Hematopoietic multipotent progenitor cell (in vitro differentiated cells): ENCODE data around the gene MYO9B. TPM values are rescaled to one million over a fixed set of nuclear protein-coding genes. Genes with fewer than 3 reads are reported as not detected.

ENCODE experiments used
- DNase-seq, 3 donors: peaks; one replicate each; pipeline ENCODE4 v3.0.0-alpha.2; 2011 to 2015; ENCODE audit warnings: low read depth in 2 of 3, low spot score in 2 of 3
- total RNA-seq: library from RNA; depleted of rRNA; stranded (reverse); fragments of >200 nt; gene quantifications from one replicate; pipeline ENCODE4 v1.2.3, GENCODE V29; 2012

MYO9B gene, protein sequence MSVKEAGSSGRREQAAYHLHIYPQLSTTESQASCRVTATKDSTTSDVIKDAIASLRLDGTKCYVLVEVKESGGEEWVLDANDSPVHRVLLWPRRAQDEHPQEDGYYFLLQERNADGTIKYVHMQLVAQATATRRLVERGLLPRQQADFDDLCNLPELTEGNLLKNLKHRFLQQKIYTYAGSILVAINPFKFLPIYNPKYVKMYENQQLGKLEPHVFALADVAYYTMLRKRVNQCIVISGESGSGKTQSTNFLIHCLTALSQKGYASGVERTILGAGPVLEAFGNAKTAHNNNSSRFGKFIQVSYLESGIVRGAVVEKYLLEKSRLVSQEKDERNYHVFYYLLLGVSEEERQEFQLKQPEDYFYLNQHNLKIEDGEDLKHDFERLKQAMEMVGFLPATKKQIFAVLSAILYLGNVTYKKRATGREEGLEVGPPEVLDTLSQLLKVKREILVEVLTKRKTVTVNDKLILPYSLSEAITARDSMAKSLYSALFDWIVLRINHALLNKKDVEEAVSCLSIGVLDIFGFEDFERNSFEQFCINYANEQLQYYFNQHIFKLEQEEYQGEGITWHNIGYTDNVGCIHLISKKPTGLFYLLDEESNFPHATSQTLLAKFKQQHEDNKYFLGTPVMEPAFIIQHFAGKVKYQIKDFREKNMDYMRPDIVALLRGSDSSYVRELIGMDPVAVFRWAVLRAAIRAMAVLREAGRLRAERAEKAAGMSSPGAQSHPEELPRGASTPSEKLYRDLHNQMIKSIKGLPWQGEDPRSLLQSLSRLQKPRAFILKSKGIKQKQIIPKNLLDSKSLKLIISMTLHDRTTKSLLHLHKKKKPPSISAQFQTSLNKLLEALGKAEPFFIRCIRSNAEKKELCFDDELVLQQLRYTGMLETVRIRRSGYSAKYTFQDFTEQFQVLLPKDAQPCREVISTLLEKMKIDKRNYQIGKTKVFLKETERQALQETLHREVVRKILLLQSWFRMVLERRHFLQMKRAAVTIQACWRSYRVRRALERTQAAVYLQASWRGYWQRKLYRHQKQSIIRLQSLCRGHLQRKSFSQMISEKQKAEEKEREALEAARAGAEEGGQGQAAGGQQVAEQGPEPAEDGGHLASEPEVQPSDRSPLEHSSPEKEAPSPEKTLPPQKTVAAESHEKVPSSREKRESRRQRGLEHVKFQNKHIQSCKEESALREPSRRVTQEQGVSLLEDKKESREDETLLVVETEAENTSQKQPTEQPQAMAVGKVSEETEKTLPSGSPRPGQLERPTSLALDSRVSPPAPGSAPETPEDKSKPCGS (N-terminal part only)
- total RNA-seq = 158 TPM

DNA sequence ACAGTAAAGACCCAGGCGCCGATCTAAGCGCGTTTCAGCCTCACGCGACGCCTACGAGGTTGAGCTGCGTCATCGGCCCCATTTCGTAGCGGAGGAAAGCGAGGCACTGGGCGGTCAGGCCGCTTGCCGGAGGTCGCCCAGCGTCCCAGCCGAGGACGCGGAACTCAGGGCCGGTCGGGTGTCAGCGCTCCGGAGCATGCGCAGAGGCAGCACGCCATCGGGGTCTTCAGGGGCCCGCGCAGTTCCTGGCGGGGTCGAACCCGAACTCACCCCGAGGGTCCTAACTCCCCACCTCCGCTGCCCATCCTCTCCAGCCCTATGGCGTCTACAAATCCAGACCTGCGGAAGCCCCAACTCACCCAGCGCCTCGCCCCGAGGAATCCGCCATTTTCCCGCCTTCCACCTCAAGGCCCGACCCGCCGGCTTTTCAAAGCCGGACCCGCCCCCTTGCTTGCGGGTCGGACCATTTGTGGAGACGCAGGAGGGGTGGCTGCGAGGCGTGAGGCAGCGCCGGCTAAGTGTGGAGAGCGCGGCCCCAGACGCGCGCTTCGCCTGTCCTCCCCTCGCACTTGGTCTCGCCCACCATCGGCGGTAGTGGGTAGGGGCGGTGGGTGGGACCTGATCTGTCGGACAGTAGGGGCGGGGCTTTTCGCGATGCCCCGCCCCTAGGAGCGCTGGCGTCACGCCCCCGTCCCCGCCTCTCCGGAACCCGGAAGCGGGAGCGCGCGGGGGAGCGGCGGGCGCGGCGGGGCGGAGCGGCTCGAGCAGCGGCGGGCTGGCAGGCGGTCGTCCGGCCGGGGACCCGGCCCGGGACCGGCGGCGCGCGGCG, at the start of gene MYO9B, which contains the start of gene HAUS8:
TSS of gene MYO9B (plus strand) at position 743 of the 829 bp plus-strand sequence. CDS start 25,941 bp downstream, outside the sequence.
TSS of gene HAUS8 (minus strand) at position 418 of the 829 bp plus-strand sequence. CDS start at position 388, 30 bp downstream.
- DNase-seq = peak; percentile 98 to 100 (median 99)

DNA sequence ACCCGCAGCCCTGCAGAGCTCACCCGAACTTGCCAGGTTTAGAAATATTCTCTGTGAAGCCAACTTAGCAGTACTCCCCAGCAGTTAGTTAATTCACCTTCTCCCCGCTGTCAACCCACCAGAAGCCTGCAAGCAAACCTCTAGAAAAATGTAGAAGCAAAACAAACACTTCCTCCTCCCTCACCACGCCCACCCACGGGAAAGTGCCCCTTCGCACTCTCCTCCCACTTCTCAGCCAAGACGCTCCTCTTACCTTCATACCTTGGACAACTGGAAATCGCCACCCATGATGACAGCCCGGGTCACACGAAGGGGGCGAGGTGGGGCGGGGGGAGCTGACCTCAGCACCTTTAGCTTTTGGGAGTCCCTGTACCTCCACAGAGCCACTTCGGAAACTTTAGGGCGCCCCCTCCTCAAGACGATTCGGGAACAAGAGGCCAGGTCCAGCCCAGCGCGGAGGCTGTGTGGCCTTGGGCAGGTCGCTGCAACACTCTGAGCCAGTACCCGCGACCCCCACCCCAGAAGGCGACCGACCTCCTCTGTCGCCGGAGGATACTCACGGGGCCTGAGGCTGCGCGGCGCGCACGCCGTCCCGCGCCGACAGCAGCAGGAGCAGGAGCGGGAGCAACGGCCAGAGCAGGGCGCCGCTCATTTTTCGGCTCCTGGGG, 49.5 kb upstream of the MYO9B start:
- DNase-seq = peak in 2 of 3 donors; percentile 37 to 60

DNA sequence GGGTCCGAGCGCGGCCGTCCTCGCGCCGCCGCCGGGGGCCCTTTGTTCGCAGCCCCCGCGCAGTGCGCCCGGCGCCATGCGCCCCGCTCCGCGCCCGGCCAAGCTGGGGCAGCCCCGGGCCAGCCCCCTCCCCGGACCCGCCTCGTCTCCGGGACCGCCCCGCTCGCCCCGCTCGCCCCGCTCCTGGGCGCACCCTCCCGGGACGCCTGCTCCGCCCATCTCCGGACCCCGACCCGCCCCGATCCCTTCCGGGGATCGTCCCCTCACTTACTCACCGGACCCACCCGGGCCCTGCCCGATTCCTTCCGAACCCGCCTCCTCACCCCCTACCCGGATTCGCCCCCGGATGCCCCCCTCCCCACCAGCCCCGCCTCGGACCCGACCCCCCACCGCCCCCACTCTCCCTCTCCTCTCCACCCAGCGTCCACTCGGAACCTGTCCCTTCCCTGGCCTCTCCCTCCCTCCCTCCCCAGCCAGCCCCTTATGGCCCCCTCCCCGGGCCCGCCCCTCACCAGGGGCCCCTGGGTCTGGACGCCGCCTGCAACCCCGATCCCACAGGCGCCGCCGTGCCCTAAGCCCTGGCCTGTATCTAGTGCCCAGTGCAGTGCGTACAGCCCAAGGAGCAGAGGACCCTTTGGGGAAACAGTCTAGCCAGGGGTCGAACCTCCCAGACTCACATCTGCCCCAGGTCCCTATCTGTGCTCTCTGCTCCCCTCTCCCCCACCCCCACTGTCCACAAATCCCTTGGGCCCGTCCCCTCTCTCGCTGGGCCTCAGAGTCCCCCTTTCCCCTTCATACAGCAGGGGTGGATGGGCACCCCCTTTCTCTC, 48.7 kb upstream of the MYO9B start, which contains the start of gene CPAMD8:
TSS of gene CPAMD8 (minus strand) at position 105 of the 829 bp plus-strand sequence. CDS start 168 bp downstream, outside the sequence.
- DNase-seq = no peak

DNA sequence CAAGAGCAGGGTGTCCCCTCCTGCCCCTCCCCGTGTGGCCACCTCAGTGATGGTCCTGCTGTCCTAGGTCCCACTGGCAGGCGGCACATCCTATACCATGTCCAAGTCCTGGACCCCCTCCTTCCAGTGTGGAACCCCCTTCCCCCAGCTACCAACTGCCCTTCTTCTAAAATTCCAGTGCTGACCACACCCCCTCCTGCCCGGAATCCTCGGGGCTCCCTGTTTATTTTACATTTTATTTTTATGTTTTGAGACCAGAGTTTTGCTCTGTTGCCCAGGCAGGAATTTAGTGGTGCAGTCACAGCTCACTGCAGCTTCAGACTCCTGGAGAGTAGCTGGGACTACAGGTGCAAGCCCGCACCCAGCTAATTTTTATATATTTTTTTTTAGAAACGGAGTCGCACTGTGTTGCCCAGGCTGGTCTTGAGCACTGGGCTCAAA, 48.0 kb upstream of the MYO9B start:
- no peak for DNase-seq

DNA sequence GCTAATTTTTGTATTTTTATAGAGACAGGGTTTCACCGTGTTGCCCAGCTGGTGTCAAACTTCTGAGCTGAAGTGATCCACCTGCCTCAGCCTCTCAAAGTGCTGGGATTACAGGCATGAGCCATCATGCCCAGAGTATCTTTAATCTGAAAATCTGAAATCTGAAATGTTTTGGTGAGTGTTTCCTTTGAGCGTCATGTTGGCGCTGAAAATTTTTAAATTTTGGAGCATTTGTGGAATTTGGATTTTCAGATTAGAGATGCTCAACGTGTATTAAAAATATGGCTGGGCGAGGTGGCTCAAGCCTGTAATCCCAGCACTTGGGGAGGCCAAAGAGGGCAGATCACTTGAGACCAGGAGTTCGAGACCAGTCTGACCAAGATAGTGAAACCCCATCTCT, 43.8 kb upstream of the MYO9B start:
- no peak for DNase-seq

DNA sequence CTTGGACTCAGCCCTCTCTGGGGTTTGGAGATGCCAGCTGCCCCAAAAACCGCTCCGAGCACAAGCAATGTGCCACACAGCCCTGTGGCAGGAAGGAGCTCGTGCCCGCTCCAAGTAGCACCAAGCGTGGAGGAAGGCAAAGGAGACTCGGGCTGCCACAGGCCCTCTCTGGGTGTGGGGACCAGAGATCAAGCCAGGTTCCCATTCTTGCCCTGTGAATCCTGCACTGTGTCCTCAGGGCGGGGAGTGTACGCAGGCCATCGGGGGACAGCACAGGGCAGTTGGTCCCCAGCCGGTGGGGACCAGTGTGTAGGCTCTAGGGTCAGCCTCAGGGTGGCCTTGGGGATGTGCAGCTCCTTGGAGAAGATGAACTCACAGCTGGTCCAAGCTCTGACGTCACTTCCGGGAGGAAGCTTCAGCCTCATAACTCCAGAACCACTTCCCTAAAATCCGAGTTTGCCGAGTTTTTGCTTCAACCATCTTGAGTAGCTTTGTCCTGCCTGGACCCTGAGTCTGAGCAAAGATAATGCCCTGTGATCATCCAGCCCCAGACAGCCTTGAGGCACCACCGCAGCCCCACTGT, 39.6 kb upstream of the MYO9B start:
- DNase-seq = peak in 2 of 3 donors; percentile 53 to 63

DNA sequence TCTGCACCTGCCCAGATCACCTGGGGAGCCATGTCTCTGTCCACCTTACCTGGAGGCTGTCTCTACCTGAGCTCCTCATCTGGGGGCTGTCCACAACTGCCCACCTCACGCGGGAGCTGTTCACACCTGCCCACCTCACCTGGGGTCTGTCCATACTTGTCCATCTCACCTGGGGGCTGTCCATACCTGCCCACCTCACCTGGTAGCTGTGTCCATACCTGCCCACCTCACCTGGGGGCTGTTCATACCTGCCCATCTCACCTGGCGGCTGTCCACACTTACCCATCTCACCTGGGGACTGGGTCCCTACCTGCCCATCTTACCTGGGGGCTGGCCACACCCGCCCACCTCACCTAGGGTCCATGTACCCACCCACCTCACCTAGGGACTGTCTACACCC, 38.9 kb upstream of the MYO9B start:
- DNase-seq = no peak

DNA sequence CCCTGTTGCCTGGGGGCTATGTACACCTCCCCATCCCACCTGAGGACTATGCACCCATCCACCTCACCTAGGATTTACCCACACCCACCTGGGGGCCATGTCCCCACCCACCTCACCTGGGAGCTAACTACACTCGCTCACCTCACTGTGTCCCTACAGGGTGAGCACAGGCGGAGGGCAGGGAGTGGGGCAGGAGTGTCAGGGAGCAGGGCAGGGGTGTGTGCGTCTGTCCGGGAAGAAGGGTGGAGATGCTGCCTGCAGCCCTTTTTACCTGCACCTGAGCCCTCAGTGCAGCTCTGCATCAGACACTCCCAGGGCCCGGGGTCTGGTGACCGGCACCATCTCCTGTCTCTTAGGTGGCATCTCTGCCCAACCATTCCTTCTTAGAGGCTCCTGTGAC, 38.4 kb upstream of the MYO9B start:
- no peak for DNase-seq

DNA sequence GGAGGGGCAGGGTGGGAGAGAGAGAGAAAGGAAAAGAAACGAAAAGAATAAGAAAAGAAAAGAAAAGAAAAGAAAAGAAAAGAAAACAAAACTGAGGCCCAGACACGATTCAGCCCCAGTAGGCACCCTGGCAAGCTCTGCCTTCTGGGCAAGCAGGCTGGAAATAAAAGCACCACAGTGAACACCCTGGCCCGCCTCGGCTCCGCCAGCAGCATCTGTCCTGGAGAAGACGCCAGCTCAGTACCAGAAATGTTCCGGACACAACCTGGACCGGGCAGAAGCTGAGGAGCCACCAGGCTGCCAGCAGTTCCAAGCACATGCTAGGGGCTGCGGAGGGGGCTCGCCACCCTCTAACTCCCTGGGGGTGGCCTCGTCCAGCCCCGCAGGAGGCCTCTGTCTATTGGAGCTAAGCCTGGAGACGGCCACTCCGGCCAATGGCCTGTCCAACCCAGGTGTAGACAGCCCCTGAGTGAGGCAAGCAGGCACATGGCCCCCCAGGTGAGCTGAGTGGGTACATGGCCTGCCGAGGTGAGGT, 37.5 kb upstream of the MYO9B start:
- no peak for DNase-seq

DNA sequence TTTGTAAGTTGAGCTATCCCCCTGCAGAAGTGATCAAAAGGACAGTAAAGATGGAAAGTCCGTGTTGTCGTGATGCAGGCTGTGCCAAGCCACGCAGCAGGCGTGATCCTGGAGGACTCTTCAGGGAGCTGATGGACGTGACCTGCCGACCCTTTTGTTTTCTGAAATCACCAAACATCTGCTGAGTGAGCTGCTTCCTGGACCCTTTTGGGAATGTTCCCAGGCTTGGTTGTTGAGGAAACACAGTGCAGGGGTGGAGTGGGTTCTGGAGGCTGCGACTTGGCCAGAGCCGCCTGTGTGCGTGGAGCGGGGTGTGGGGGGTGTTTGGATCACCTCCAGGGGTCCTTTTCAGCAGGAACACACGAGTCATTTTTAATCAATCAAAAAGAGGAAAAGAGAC, 33.6 kb upstream of the MYO9B start:
- no peak for DNase-seq

DNA sequence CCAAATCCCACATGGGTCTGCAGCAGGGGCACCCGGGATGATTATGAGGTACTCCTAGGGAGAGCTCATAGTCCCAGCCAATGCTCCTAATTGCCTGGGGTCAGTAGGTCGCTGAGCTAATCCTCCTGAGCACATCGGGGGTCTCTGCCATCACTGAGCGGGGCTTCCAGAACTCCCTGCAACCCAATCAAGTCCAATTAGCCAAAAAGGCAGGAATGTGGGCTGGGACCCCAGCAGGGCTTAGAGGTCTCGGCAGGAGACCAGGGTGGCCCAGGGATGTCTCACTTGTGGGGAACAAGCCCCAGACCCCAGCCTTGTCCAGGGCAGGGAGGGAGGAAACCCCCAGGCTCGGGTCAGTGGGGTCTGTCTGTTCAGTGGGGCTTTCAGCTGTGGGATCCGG, 31.8 kb upstream of the MYO9B start:
- no peak for DNase-seq

DNA sequence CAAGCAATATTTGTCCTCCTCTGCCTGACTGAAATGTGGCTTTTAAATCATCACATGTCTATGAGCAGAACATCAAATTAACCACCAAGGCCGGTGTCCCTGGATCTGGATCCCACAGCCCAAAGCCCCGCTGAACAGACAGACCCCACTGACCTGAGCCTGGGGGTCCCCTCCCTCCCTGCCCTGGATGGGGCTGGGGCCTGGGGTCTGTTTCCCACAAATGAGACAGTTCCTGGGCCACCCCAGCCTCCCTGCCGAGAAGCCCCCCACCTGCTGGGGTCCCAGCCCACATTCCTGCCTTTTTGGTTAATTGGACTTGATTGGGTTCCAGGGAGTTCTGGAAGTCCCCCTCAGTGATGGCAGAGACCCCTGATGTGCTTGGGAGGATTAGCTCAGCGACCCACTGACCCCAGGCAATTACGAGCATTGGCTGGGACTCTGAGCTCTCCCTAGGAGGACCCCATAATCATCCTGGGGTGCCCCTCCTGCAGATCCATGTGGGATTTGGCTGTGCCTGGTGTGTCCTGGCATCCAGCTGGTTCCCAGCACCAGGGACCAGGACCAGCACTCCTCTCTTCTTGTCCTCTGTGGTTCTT, 29.6 kb upstream of the MYO9B start:
- no peak for DNase-seq

DNA sequence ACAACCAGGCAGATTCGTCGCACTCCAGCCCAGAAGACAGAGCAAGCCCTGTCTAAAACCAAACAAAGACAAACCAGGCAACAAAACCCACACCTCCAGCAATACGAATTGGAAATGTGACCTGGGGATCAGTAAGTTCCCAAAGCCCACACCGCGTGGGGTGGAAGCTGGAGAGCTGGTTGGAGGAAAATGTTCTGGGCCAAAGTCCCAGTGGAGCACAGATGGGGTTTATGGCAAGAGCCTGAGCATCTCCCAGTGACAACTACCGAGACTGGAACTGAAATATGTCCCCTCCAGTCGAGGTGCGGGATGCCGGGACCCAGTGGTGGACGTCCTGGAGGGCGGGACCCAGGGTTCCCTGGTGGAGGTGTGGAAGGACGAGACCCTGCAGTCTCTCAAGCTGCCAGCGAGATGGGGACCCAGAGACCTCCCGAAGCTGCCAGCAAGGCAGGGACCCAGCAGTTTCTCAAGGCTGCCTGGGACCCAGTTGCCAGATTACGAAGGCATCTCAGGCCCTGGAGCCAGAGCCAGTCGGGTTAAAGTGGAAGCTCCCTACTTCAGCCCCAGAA, 26.6 kb upstream of the MYO9B start:
- DNase-seq = no peak

DNA sequence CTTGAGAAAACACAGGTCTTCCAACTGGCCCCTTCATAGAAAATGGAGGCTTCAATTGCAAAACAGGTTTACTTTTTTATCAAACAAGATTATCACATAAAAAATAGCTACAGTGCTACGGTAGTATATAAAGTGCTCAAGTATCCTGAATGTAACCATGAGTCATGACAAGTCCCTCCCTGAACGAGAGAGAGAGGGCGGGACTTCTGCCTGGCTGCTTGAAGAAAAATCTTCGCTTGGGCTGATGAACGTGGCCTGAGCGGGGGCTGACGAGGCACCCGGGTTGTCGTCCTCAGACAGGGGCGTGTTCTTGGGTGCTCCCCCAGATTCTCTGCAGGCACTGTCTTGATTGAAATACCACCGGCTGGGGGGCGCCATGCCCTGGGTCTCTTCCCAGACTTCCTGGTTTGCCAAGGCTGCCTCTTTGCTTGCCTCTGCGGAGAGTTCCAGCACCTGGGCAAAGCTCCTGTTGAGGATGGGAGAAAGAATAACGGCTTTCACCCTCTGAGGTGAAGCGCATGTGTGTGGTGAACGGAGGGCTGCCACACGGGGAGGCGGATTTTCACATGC, 25.8 kb upstream of the MYO9B start:
- DNase-seq = no peak

DNA sequence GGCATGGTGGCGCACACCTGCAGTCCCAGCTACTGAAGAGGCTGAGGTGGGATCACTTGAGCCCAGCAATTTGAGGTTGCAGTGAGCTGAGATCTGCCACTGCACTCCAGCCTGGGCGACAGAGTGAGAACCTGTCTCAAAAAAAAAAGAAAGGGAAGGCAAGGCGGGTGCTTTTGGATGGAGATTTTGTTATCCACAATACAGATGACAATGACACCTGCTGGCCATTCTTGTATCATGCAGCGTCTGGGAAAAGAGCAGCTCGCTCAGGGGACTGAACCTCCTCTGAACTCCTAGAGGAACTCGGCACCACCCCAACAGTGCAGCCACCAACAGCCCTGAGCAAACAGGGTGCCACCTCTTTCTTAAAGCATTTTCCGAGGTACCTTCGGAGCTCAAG, 23.1 kb upstream of the MYO9B start:
- DNase-seq = peak in 2 of 3 donors; percentile 36 to 68

DNA sequence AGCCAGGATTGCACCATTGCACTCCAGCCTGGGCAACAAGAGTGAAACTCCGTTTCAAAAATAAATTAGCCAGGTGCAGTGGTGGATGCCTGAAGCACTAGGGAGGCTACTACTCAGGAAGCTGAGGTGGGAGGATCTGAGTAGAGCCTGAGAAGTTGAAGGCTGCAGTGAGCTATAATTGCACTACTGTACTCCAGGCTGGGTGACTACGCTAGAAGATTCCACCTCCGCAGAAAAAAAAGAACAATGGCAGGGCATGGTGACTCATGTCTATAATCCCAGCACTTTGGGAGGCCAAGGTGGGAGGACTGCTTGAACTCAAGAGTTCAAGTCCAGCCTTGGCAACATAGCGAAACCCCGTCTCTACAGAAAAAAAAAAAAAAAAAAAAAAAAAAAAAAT, 20.8 kb upstream of the MYO9B start:
- no peak for DNase-seq
